Mesenteric fat pad (tissue), 1 donor: ENCODE data around the gene PPFIA1. TPM values are rescaled to one million over a fixed set of nuclear protein-coding genes. Genes with fewer than 3 reads are reported as not detected.

Source experiments
- DNase-seq: peaks from one replicate; pipeline ENCODE4 v3.0.0-alpha.2; 2020; ENCODE audit warnings: low spot score
- microRNA-seq: library from miRNA; unstranded; fragments of <30 nt; microRNA quantifications from one replicate; pipeline ENCODE4 v1.2.0, GENCODE V29; 2020; ENCODE audit warnings: borderline number of aligned reads
- total RNA-seq: library from RNA; stranded (reverse); fragmentation: NEBNext Ultra II Directional; extraction: Animal tissue kit (Norgen Biotek cat#: 25700); gene quantifications from one replicate; pipeline ENCODE4 v1.2.1, GENCODE V29; 2021
- donor health status: DM: yes; HTN: yes; CAD: no.

The PPFIA1 gene
- total RNA-seq, 1 donor from 2014 or later = 119 TPM

GRCh38 chr11:70430671-70431574, 160.4 kb downstream of the PPFIA1 start:
- no peak for DNase-seq

- no peak for DNase-seq
Measured at GRCh38 chr11:70431611-70432010, 161.1 kb downstream of the PPFIA1 start.

GRCh38 chr11:70432065-70432464, 161.6 kb downstream of the PPFIA1 start:
- no peak for DNase-seq

GRCh38 chr11:70432580-70432979, 162.1 kb downstream of the PPFIA1 start:
- DNase-seq = no peak

GRCh38 chr11:70433038-70433437, 162.5 kb downstream of the PPFIA1 start:
- DNase-seq = no peak

- no peak for DNase-seq
Measured at GRCh38 chr11:70433526-70433925, 163.0 kb downstream of the PPFIA1 start.

Small RNA genes lying within 50 kb of the gene (microRNA-seq; reads per million reads assigned to microRNA genes)
- 4.4 reads per million for gene MIR548K

Other genes with a start within 250 kb of the PPFIA1 start
- 5.7 TPM for gene ANO1, start 192.4 kb upstream of the PPFIA1 start, total RNA-seq
- gene FADD, start 67.4 kb upstream of the PPFIA1 start, total RNA-seq = 29.3 TPM
- gene CTTN, start 127.8 kb downstream of the PPFIA1 start, total RNA-seq = 232 TPM